ENCODE measurements around the gene KCNAB3. TPM values are rescaled to one million over a fixed set of nuclear protein-coding genes. Genes with fewer than 3 reads are reported as not detected.

The KCNAB3 gene
- total RNA-seq, 2 donors from 2014 or later = 0.39 TPM; not detected in 1

DNA sequence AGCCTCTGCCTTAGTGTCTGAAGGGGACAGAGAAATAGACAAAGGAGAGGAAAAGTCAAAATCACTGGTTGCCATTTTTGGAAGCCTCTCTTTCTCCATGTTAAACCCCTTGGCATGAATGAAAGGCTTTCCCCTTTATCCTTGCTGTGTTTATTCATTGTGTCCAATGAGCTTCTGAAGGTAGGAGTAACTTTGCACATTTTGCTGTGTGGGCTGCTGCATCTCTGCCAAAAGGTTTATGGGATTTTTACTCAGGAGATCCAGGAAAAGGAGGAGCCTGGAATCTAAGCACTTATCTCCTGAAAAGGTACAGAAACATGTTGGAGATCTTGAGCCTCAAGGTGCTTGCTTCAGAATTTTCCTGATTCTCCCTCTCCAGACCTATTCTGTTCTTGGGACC, 6.2 kb upstream of the KCNAB3 start:
- no peak for DNase-seq (ENCODE audit: low spot score)
- Histone ChIP-seq H3K4me1 (peaks cover 0 to 25% of the 10 kb centered on the region in 2 donors), H3K36me3 (peaks cover 28% of the 10 kb centered on the region), H3K4me3 (no peak overlapping the region), H3K9me3 (no peaks in the 10 kb centered on the region), H3K27me3 (no peaks in the 10 kb centered on the region), H3K27ac (no peak overlapping the region)
- TF ChIP-seq, protein P1, sequence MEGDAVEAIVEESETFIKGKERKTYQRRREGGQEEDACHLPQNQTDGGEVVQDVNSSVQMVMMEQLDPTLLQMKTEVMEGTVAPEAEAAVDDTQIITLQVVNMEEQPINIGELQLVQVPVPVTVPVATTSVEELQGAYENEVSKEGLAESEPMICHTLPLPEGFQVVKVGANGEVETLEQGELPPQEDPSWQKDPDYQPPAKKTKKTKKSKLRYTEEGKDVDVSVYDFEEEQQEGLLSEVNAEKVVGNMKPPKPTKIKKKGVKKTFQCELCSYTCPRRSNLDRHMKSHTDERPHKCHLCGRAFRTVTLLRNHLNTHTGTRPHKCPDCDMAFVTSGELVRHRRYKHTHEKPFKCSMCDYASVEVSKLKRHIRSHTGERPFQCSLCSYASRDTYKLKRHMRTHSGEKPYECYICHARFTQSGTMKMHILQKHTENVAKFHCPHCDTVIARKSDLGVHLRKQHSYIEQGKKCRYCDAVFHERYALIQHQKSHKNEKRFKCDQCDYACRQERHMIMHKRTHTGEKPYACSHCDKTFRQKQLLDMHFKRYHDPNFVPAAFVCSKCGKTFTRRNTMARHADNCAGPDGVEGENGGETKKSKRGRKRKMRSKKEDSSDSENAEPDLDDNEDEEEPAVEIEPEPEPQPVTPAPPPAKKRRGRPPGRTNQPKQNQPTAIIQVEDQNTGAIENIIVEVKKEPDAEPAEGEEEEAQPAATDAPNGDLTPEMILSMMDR (IDR thresholded peaks at IDR 0.05) = no peak

DNA sequence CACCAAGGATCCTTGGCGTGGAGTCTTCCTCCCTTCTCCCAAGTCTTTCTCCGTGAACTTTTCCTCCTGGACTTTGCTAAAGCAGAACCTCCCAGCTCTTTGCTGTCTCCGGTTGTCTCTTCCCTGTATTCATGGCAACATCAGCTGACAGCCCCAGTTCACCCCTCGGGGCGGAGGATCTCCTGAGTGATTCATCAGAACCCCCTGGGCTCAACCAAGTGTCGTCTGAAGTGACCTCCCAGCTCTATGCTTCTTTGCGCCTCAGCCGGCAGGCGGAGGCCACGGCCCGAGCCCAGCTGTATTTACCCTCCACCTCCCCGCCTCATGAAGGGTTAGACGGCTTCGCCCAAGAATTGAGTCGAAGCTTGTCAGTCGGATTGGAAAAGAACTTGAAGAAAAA, 3.3 kb upstream of the KCNAB3 start:
- Histone ChIP-seq H3K27ac (peak overlapping the region in 1 of 2 donors; percentile 77), H3K36me3 (peaks cover 10% of the 10 kb centered on the region), H3K4me3 (peak overlapping the region; percentile 55 to 81), H3K4me1 (peaks cover 0 to 38% of the 10 kb centered on the region in 2 donors), H3K9me3 (no peaks in the 10 kb centered on the region), H3K27me3 (no peaks in the 10 kb centered on the region)
- TF ChIP-seq, protein P1 (IDR thresholded peaks at IDR 0.05) = no peak
- peak; percentile 67 for DNase-seq (ENCODE audit: low spot score)

DNA sequence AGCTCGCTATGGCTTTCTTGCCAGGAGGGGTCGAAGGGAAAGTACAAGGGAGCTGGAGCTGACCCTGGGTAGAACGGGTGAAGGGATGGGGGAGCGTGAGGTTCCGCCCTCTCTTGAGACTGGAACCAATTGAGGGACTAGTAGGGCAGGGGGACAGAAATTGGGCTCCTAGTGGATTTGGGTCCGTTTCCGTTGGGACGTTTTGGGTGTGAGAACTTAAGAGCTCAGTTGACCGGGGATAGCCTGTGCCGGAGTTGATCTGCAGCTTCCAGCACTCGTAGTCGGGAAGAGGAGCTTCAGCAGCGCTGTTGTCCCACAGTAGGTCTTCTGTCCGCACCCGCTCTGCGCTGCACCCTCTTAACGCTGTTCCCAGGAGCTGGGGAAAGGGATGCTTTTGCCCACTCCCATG, 2.8 kb upstream of the KCNAB3 start:
- Histone ChIP-seq H3K4me1 (peaks cover 0 to 38% of the 10 kb centered on the region in 2 donors), H3K36me3 (peaks cover 9% of the 10 kb centered on the region), H3K4me3 (peak overlapping the region; percentile 55 to 81), H3K27me3 (no peaks in the 10 kb centered on the region), H3K9me3 (no peaks in the 10 kb centered on the region), H3K27ac (peak overlapping the region; percentile 77 to 79)
- TF ChIP-seq, protein P1 (IDR thresholded peaks at IDR 0.05) = no peak
- peak; percentile 64 for DNase-seq (ENCODE audit: low spot score)

DNA sequence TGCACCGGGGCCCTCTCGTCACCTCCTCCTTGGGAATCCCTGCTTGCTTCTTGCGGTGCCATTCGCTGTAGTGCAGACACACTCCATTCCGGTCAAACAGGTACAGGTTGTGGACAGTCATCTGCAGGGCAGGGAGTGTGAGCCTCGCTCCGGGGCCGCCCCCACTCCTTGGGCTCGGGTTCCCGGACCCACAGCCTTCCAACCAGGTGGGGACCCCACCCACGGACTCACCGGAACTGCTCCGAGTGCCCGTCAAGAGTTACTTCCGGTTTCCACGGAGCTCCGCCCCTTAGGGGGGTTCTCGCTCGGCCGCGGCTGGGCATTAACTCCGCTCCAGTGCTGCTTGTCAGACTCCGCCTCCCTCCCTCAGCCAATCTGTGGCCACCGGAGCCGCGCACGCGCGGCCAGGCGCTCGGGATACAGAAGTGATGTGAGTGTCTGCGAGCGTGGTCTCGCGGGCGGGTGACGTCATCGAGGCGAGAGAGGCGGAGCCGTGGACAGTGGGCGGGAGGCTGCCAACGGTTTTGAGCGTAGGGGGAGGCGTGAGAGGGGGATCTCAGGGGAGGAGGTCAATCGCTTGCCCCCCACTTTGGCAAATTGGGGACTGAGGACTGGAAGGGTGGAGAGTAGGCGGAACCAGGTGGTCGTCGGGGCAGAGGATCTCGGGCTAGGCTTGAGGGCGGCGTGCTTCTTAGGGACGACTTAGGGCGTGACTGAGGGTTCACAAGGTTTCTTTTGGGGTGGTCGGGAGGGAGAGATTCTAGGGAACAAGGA, 2.2 kb upstream of the KCNAB3 start, which contains the start of the genes CNTROB and TRAPPC1:
TSS of gene CNTROB (plus strand) at position 498 of the 774 bp plus-strand sequence. CDS start 874 bp downstream, outside the sequence.
TSS of gene TRAPPC1 (minus strand) at position 238 of the 774 bp plus-strand sequence. CDS start at position 121, 117 bp downstream.
- Histone ChIP-seq H3K36me3 (peaks cover 3% of the 10 kb centered on the region), H3K4me3 (peak within 1 kb of the TSS; percentile 55 to 81), H3K4me1 (peaks cover 0 to 38% of the 10 kb centered on the region in 2 donors), H3K27me3 (no peaks in the 10 kb centered on the region), H3K9me3 (no peaks in the 10 kb centered on the region), H3K27ac (peak within 1 kb of the TSS; percentile 77 to 79)
- TF ChIP-seq, protein P1 (IDR thresholded peaks at IDR 0.05) = no peak
- DNase-seq (ENCODE audit: low spot score) = peak; percentile 100

DNA sequence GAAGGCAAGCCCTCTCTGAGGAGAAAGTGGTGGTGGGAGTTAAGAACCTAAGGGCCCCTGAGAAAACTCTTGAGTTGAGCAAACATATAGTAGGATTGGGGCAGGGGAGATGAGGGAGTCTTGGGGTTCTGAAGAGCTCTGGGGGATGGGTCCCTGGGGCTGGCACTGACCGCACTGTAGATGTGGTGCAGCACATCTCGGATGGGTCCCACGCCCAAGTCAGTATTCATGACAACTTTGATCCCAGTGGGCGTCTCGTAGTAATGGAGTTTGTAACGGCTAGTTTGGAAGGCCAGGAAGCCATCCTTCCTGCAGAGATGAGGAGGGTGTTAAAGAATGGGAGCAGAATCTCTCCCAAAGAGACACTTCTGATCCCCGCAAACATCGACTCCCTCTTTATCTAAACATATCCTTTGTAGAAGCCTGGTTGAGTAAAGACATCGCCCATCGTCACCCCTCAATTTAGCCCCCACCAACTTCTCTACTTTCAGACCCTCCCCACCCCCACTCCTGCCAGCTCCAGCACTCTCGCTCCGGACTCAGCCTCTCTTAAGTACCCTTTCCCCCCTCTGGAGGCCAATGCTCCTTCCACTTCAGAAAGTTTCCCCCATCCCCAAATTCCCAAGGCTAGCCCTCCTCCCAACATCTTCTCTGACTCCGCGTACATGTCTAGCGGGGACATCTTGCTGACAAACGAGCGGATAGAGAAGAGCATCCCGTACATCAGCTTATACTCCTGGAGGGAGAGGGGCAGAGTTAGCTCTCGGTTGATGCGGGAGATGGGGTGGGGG, 1.4 kb upstream of the KCNAB3 start:
- no peaks in the 10 kb centered on the region for H3K27me3 ChIP-seq
- H3K4me3 ChIP-seq = peak overlapping the region; percentile 55 to 81
- H3K9me3 ChIP-seq = no peaks in the 10 kb centered on the region
- H3K27ac ChIP-seq = peak overlapping the region; percentile 77 to 79
- TF ChIP-seq, protein P1 (IDR thresholded peaks at IDR 0.05) = no peak
- DNase-seq (ENCODE audit: low spot score) = no peak
- no peaks in the 10 kb centered on the region for H3K36me3 ChIP-seq
- peaks cover 0 to 38% of the 10 kb centered on the region in 2 donors for H3K4me1 ChIP-seq
